RWPE1 (cell line): ENCODE results near the gene ADGRD1.
"Not testable (repeated sequence)": the region's sequence is repeated elsewhere in the genome, so short reads cannot be mapped to it uniquely, and the experiment has no call there.

Experiments
- CTCF ChIA-PET: fragments of 350-600 bp; sonication (Branson Sonifier 250); formaldehyde crosslinking; extraction: SDS; loops from one replicate; lab custom pipeline; 2021; lab: Yijun Ruan, JAX
- POLR2A ChIA-PET: fragments of 400-600 bp; formaldehyde crosslinking; extraction: SDS; loops from one replicate; lab custom pipeline; 2020; ENCODE audit warnings: antibody characterized with exemption; ENCODE audit not compliant: low non-redundant PET; lab: Yijun Ruan, JAX
- DNase-seq: peaks from one replicate; pipeline ENCODE4 v3.0.0; 2012; ENCODE audit warnings: low spot score
- H3K27ac ChIP-seq: fragments of 450-650 bp; 2 replicates; pipeline ENCODE4 v1.5.1; 2017
- TF ChIP-seq, protein P1 (sequence below): fragments of 450-650 bp; conservative IDR thresholded peaks from 2 replicates; pipeline ENCODE4 v1.5.1; 2017; ENCODE audit warnings: low read depth, mild to moderate bottlenecking

ADGRD1 gene

GRCh38 chr12:131071234-131071820, 117.6 kb downstream of the ADGRD1 start:
- CTCF ChIA-PET, POLR2A ChIA-PET, H3K27ac ChIP-seq, DNase-seq: not testable (repeated sequence)

- H3K27ac ChIP-seq, DNase-seq, CTCF ChIA-PET, POLR2A ChIA-PET: not testable (repeated sequence)
Observed at GRCh38 chr12:131071950-131072349, 118.2 kb downstream of the ADGRD1 start.

- no peak for DNase-seq
- H3K27ac ChIP-seq: no peak overlapping the region
- TF ChIP-seq, protein P1, sequence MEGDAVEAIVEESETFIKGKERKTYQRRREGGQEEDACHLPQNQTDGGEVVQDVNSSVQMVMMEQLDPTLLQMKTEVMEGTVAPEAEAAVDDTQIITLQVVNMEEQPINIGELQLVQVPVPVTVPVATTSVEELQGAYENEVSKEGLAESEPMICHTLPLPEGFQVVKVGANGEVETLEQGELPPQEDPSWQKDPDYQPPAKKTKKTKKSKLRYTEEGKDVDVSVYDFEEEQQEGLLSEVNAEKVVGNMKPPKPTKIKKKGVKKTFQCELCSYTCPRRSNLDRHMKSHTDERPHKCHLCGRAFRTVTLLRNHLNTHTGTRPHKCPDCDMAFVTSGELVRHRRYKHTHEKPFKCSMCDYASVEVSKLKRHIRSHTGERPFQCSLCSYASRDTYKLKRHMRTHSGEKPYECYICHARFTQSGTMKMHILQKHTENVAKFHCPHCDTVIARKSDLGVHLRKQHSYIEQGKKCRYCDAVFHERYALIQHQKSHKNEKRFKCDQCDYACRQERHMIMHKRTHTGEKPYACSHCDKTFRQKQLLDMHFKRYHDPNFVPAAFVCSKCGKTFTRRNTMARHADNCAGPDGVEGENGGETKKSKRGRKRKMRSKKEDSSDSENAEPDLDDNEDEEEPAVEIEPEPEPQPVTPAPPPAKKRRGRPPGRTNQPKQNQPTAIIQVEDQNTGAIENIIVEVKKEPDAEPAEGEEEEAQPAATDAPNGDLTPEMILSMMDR: no peak
- CTCF ChIA-PET: no interaction called here
- POLR2A ChIA-PET: no interaction called here
Observed at GRCh38 chr12:131072451-131073230, 118.9 kb downstream of the ADGRD1 start.

- POLR2A ChIA-PET: no interaction called here
- TF ChIP-seq, protein P1: no peak
- DNase-seq: no peak
- H3K27ac ChIP-seq: no peak overlapping the region
- CTCF ChIA-PET: interaction anchor here (0.5 kb wide), 1 partner anchor 11 kb away, joined by 3 read pairs; no protein-coding TSS in a partner anchor
Observed at GRCh38 chr12:131074221-131075083, 120.7 kb downstream of the ADGRD1 start.

DNA sequence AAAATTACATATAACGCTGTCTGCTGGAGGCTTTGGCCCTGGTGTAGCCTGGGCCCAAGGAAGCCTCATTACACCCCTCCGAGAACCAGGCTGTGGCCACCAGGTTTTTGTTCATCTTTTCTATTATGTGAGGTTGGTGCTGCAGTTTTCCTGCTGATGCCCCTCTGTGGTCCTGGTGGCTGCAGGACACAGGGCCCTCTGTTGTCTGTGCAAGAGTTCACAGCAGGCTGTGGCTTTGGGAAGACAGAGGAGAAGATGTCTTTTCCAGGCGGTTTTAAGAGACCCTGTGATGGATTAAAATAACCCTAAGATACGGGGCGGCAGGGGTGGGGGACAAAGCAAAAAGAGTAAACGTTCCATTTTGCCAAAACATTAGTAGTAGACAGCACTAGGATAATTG, 121.5 kb downstream of the ADGRD1 start:
- TF ChIP-seq, protein P1: no peak
- no peak overlapping the region for H3K27ac ChIP-seq
- ChIA-PET CTCF (no interaction called here), POLR2A (no interaction called here)
- DNase-seq: no peak

DNA sequence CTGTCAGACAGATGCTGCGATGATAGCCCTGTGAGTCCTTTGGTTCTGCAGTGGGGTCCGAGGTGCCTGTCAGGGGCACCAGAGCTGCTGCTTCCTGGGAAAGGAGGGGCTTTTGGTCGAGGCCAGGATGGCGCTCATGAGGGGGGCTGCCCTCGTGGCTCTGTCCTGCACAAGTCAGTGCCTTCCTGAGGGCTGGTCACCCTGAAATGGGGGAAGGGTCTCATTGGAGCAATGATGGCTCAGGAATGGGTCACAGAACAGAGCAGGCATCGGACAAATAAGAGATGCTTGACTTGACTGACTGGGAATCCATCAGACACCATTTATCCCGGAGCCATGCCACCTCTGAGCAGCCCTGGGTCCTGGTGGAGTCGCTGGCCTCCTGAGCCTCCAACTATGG, 121.9 kb downstream of the ADGRD1 start:
- ChIA-PET CTCF (no interaction called here), POLR2A (no interaction called here)
- no peak for DNase-seq
- TF ChIP-seq, protein P1: no peak
- H3K27ac ChIP-seq: no peak overlapping the region

DNA sequence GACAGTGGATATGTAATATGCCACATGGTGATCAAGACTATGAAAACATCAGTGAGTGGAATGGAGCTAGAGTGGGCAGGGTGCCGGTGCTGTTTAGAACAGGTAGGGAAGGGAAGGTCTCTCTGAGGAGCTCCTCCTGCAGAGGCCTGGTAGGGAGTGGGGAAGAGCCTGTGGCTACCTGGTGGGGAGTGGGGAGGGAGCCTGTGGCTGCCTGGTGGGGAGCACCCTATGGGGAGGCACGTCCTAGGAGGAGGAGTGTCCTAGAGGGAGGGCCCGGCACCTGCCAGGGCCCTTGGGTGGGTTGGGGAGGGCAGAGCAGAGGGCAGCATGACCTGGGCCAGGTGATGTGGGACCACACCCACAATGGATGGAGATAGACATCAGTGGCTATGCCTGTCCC, 122.6 kb downstream of the ADGRD1 start:
- CTCF ChIA-PET: no interaction called here
- TF ChIP-seq, protein P1: no peak
- H3K27ac ChIP-seq: no peak overlapping the region
- DNase-seq: no peak
- POLR2A ChIA-PET: no interaction called here
